Hematopoietic multipotent progenitor cell (in vitro differentiated cells): ENCODE measurements around the gene PTPN23. TPM values are rescaled to one million over a fixed set of nuclear protein-coding genes. Genes with fewer than 3 reads are reported as not detected.
"Not testable (repeated sequence)": the region's sequence is repeated elsewhere in the genome, so short reads cannot be mapped to it uniquely, and the experiment has no call there.

Experiments
- DNase-seq, 3 donors: peaks; one replicate each; pipeline ENCODE4 v3.0.0-alpha.2; 2011 to 2015; ENCODE audit warnings: low read depth in 2 of 3, low spot score in 2 of 3
- total RNA-seq: library from RNA; depleted of rRNA; stranded (reverse); fragments of >200 nt; gene quantifications from one replicate; pipeline ENCODE4 v1.2.3, GENCODE V29; 2012

PTPN23 gene
- total RNA-seq, 1 donor: 27.7 TPM

GRCh38 chr3:47434849-47435248, 54.0 kb downstream of the PTPN23 start:
- no peak for DNase-seq

DNA sequence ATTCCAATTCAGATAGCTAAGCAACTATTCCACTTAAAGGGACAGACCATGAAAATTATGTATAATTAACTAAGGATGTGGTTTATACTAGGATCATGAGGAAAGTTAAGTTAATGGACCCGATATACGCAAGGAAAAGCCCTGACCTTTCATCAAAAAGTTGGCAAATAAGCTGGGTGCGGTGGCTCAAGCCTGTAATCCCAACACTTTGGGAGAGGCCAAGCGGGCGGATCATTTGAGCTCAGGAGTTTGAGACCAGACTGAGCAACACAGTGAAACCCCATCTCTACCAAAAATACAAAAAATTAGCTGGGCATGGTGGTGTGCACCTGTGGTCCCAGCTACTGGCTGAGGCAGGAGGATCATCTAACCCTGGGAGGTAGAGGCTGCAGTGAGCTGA, 55.4 kb downstream of the PTPN23 start:
- no peak for DNase-seq

DNA sequence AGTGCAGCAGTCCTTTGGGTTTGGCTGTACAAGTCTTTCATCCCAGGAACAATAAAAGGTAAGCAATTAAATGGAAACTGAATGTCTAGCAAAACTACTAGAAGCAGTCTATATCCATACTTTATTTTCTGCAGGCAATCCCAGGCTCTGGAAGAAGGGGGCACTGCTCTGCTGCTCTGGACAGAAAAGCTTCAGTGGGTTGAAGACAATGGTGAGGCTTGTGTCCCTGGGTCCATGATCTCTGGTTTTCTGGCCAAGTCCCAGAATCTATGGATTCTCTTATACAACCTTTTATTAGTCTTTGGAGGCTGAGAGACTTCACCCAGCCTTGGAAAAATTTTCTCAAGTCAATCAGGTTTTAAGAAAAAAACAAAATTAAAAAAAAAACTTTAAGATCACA, 59.3 kb downstream of the PTPN23 start:
- peak in 1 of 3 donors; percentile 21 for DNase-seq

DNA sequence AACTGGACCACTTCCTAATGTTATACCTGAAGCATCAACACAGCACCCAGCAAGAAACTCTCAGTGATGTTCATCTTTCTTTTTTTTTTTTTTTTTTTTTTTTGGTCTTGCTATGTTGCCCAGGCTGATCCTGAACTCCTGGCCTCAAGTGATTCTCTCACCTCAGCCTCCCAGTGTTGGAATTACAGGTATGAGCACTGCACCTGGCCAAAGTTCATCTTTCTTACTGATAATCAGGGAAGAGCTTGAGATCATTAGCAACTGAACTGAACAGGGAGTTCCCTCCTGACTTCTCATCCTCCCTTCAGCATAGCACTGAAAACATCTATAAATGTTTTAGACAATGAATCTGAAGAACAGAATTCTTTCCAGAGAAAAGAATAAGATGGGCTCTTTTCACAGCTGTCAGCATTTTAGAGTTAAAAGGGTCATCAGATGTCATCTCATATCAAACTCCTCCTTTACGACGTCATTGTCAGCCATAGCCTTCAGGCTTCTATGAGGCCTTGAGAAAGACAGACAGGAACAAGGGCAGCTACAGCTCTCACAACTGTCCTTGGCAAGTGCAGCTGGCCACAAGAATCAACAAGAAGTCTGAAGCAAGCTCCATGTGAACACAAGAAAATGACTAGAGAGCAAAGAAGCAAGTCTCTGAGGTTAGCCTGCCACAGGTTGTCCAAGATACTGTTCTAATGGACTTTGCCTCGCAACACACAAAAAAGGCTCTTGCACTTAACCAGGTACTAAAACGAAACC, 61.2 kb downstream of the PTPN23 start:
- DNase-seq: no peak

DNA sequence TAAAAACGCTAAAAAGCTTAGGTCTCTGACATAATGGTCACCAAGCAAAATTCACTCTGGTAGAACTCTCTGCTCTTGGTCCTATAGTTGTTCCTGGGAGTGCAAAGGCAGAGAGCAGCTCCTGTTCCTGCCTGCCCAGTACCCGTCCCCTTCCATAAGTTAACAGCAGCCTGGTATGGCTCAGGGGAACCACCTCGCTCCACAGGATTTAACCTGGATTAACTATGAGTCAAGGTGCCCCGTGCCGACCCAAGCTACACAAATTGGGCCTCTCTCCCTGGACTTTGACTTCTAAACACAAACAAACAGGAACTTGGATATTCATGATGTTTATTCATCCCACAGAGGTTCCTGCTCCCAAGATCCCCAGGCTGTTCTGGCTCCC, 62.8 kb downstream of the PTPN23 start:
- DNase-seq: no peak

DNA sequence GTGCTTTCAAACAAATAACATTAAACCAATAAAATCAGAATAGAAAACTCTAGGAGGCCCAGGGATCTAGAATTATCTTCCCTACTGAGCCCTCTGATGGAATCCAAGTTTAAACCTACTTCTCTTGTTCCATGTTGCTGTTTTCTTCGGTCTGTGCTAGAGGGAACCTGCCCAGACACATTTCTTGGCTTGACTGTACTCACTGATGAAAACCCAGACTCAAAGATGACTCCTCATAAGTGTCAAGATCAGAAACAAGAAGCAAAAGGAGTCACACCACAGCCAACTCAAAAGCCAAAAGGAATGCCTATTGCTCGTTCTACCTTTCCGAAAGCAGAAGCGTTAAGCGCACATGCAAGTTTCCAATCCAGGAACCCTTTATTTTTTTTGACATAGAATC, 63.3 kb downstream of the PTPN23 start:
- no peak for DNase-seq

- DNase-seq: no peak
These were observed 71.8 kb downstream of the PTPN23 start for GRCh38 chr3:47452453-47453215.

DNA sequence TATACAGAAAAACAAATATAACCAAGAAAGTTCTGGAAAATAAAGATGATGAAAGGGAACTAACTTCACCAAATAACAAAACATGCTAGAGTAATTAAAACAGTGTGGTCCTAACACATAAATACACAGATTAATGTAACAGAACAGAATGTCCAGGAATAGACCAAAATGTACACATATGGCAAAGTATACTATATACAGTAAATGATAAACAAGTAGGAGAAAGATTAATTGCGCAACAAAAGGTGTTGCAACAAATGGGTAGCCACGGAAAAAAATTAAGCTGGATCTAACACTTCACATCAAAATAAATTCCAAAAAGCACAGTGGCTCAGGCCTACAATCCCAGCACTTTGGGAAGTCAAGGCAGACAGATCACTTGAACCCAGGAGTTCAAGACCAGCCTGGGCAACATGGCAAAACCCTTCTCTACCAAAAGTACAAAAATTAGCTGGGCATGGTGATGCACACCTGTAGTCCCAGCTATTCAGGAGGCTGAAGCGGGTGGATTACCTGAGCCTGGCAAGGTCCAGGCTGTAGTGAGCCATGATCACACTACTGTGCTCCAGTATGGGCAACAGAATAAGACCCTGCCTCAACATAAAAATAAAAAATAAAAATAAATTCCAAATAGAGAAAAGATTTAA, 75.1 kb downstream of the PTPN23 start:
- no peak for DNase-seq

- DNase-seq: no peak
These were observed 76.2 kb downstream of the PTPN23 start for GRCh38 chr3:47456984-47457383.

DNA sequence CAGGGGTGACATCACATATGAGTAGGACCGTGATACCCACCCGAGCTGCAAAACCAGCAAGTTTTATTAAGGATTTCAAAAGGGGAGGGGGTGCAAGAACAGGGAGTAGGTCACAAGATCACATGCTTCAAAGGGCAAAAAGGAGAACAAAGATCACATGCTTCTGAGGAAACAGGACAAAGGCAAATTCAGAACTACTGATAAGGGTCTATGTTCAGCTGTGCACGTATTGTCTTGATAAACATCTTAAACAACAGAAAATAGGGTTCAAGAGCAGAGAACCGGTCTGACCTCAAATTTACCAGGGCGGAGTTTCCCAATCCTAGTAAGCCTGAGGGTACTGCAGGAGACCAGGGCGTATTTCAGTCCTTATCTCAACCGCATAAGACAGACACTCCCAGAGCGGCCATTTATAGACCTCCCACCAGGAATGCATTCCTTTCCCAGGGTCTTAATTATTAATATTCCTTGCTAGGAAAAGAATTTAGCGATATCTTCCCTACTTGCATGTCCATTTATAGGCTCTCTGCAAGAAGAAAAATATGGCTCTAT, 78.8 kb downstream of the PTPN23 start:
- DNase-seq: not testable (repeated sequence)

Other genes starting within 250 kb of the PTPN23 start
- gene SETD2, start 216.9 kb upstream of the PTPN23 start, total RNA-seq: 24.2 TPM
- 14.5 TPM for gene KIF9, start 98.2 kb upstream of the PTPN23 start, total RNA-seq
- 18.9 TPM for gene KLHL18, start 98.1 kb upstream of the PTPN23 start, total RNA-seq
- 156 TPM for gene SCAP, start 94.9 kb downstream of the PTPN23 start, total RNA-seq
- gene ELP6, start 132.7 kb downstream of the PTPN23 start, total RNA-seq: 48.2 TPM
- gene CSPG5, start 197.8 kb downstream of the PTPN23 start, total RNA-seq: 0.54 TPM